ENCODE measurements around the gene ZBTB32.
A peak's percentile ranks its signal among the peaks of the same experiment; 100 is the strongest.

DNA sequence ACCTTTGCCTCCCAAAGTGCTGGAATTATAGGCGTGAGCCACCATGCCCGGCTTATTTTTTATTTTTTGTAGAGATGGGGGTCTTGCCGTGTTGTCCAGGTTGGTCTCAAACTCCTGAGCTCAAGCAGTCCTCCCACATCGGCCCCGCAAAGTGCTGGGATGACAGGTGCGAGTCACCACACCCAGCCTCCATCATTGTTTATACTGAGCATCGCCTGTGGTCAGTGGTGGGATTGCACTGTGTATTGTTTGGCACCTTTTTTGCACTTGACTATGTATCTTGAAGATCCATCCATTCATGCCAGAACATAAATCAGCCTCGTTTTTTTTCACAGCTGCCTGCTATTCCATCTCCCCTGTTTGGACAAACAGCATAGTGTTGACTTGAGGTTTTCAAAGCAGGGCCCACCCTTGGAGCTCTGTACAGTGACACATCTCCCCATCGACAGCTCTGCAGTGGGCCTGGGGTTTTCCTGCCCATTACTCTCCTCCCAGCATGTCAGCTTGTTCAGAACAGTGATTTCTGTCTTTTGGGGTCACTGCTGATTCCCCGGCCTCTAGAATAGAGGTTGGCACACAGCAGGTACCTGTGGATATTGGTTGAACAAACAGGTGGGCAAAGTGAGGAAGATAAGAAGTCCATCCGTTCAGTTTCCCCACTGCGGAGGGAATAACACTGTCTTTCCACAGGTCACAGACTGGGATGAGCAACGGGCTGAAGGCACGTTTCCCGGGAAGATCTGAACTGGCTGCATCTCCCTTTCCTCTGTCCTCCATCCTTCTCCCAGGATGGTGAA, 46.3 kb upstream of the ZBTB32 start:
- TF ChIP-seq, protein P1, sequence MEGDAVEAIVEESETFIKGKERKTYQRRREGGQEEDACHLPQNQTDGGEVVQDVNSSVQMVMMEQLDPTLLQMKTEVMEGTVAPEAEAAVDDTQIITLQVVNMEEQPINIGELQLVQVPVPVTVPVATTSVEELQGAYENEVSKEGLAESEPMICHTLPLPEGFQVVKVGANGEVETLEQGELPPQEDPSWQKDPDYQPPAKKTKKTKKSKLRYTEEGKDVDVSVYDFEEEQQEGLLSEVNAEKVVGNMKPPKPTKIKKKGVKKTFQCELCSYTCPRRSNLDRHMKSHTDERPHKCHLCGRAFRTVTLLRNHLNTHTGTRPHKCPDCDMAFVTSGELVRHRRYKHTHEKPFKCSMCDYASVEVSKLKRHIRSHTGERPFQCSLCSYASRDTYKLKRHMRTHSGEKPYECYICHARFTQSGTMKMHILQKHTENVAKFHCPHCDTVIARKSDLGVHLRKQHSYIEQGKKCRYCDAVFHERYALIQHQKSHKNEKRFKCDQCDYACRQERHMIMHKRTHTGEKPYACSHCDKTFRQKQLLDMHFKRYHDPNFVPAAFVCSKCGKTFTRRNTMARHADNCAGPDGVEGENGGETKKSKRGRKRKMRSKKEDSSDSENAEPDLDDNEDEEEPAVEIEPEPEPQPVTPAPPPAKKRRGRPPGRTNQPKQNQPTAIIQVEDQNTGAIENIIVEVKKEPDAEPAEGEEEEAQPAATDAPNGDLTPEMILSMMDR (conservative IDR thresholded peaks at IDR 0.05) = peak; percentile 48; the same call in 1 of the 2 replicates
- TF ChIP-seq EZH2 (IDR thresholded peaks at IDR 0.05; ENCODE audit: low read depth) = no peak
